Activated CD8-positive, alpha-beta memory T cell treated with anti-CD3 and anti-CD28 coated beads, Interleukin-2, amount 50 U/mL, for 4 hours (primary cell): ENCODE data around the gene ZNF329.

ENCODE experiments used
- DNase-seq: peaks from one replicate; pipeline ENCODE4 v3.0.0-alpha.2; 2020

Gene ZNF329

GRCh38 chr19:58117841-58118575, 32.6 kb downstream of the ZNF329 start:
- DNase-seq: no peak

GRCh38 chr19:58108546-58108817, 42.1 kb downstream of the ZNF329 start:
- no peak for DNase-seq

GRCh38 chr19:58107778-58108545, 42.6 kb downstream of the ZNF329 start:
- DNase-seq: no peak

GRCh38 chr19:58098682-58098998, 51.9 kb downstream of the ZNF329 start:
- no peak for DNase-seq

GRCh38 chr19:58097781-58098681, 52.6 kb downstream of the ZNF329 start, which contains the start of gene ZSCAN18:
TSS of gene ZSCAN18 (minus strand) at chr19:58098231. CDS start at chr19:58090267, 7,964 bp downstream.
- peak; percentile 95 for DNase-seq

GRCh38 chr19:58097349-58097748, 53.2 kb downstream of the ZNF329 start:
- DNase-seq: no peak

- no peak for DNase-seq
Measured at GRCh38 chr19:58096884-58097283, 53.7 kb downstream of the ZNF329 start.

GRCh38 chr19:58095328-58095727, 55.3 kb downstream of the ZNF329 start:
- DNase-seq: no peak

GRCh38 chr19:58093071-58093470, 57.5 kb downstream of the ZNF329 start:
- DNase-seq: no peak

GRCh38 chr19:58091251-58091995, 59.2 kb downstream of the ZNF329 start:
- DNase-seq: no peak

GRCh38 chr19:58089846-58090245, 60.7 kb downstream of the ZNF329 start:
- no peak for DNase-seq

GRCh38 chr19:58088521-58089052, 62.0 kb downstream of the ZNF329 start:
- DNase-seq: no peak

GRCh38 chr19:58086825-58087710, 63.5 kb downstream of the ZNF329 start:
- no peak for DNase-seq

GRCh38 chr19:58085348-58085875, 65.2 kb downstream of the ZNF329 start:
- DNase-seq: no peak

GRCh38 chr19:58084596-58085347, 65.8 kb downstream of the ZNF329 start:
- no peak for DNase-seq

GRCh38 chr19:58083021-58083420, 67.6 kb downstream of the ZNF329 start:
- no peak for DNase-seq

GRCh38 chr19:58079792-58080191, 70.8 kb downstream of the ZNF329 start:
- DNase-seq: no peak
